Endothelial cell (in vitro differentiated cells): ENCODE results near the gene RERE. TPM values are rescaled to one million over a fixed set of nuclear protein-coding genes. Genes with fewer than 3 reads are reported as not detected.
"Not testable (repeated sequence)": the region's sequence is repeated elsewhere in the genome, so short reads cannot be mapped to it uniquely, and the experiment has no call there.

ENCODE experiments used
- DNase-seq: peaks from one replicate; pipeline ENCODE4 v3.0.0; 2021; ENCODE audit warnings: low spot score
- H3K27ac Mint-ChIP-seq: one replicate; pipeline ENCODE4 v1.8.0; 2021; ENCODE audit warnings: mixed read lengths, inconsistent platforms; ENCODE audit not compliant: unreplicated experiment
- H3K27me3 Mint-ChIP-seq: one replicate; pipeline ENCODE4 v1.8.0; 2021; ENCODE audit warnings: mild to moderate bottlenecking, moderate library complexity, mixed read lengths, inconsistent platforms; ENCODE audit not compliant: unreplicated experiment
- H3K36me3 Mint-ChIP-seq: one replicate; pipeline ENCODE4 v1.8.0; 2021; ENCODE audit warnings: mild to moderate bottlenecking, low read depth, mixed read lengths, inconsistent platforms; ENCODE audit not compliant: unreplicated experiment
- H3K4me1 Mint-ChIP-seq: one replicate; pipeline ENCODE4 v1.8.0; 2021; ENCODE audit warnings: mild to moderate bottlenecking, mixed read lengths, inconsistent platforms; ENCODE audit not compliant: unreplicated experiment
- H3K4me3 Mint-ChIP-seq: one replicate; pipeline ENCODE4 v1.8.0; 2021; ENCODE audit warnings: mild to moderate bottlenecking, mixed read lengths, inconsistent platforms; ENCODE audit not compliant: unreplicated experiment
- H3K9me3 Mint-ChIP-seq: one replicate; pipeline ENCODE4 v1.8.0; 2021; ENCODE audit warnings: mixed read lengths, inconsistent platforms; ENCODE audit not compliant: unreplicated experiment
- total RNA-seq: library from RNA; stranded (reverse); fragmentation: NEBNext Ultra II Directional; extraction: Animal tissue kit (Norgen Biotek cat#: 25700); gene quantifications from one replicate; pipeline ENCODE4 v1.2.1, GENCODE V29; 2021; ENCODE audit not compliant: unreplicated experiment
- TF ChIP-seq, protein P1 (sequence below): fragments of 200-600 bp; sonication (generic); IDR thresholded peaks from one replicate; pipeline ENCODE4 v1.5.0; 2021; ENCODE audit warnings: antibody characterized with exemption; ENCODE audit not compliant: unreplicated experiment

RERE gene
- total RNA-seq, 1 donor from 2014 or later: 115 TPM

DNA sequence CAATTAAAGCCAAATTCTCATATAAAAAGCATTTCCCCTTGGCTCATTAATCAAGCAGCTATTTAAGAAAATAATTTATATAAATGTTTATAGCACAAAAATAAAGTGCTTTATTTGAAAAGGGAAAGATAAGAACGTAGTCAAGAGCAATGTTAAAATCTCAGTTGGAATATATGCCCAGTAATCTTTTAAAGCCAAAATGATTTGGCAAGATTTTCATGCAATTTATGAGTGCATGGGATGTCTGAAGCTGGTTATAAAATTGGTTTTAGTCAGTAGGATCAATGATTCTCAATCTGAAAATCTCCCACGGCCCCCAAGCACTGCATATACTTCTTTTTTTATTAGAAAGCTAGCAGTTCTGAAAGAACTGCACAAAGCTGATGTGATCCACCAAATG lies 188.8 kb downstream of the RERE start:
- TF ChIP-seq, protein P1, sequence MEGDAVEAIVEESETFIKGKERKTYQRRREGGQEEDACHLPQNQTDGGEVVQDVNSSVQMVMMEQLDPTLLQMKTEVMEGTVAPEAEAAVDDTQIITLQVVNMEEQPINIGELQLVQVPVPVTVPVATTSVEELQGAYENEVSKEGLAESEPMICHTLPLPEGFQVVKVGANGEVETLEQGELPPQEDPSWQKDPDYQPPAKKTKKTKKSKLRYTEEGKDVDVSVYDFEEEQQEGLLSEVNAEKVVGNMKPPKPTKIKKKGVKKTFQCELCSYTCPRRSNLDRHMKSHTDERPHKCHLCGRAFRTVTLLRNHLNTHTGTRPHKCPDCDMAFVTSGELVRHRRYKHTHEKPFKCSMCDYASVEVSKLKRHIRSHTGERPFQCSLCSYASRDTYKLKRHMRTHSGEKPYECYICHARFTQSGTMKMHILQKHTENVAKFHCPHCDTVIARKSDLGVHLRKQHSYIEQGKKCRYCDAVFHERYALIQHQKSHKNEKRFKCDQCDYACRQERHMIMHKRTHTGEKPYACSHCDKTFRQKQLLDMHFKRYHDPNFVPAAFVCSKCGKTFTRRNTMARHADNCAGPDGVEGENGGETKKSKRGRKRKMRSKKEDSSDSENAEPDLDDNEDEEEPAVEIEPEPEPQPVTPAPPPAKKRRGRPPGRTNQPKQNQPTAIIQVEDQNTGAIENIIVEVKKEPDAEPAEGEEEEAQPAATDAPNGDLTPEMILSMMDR: no peak
- no peaks in the 10 kb centered on the region for H3K36me3 Mint-ChIP-seq
- no peaks in the 10 kb centered on the region for H3K27me3 Mint-ChIP-seq
- H3K9me3 Mint-ChIP-seq: no peaks in the 10 kb centered on the region
- no peak for DNase-seq
- peaks cover 44% of the 10 kb centered on the region for H3K4me1 Mint-ChIP-seq
- no peak overlapping the region for H3K27ac Mint-ChIP-seq
- H3K4me3 Mint-ChIP-seq: no peak overlapping the region

GRCh38 chr1:8627728-8628127 lies 189.7 kb downstream of the RERE start:
- no peaks in the 10 kb centered on the region for H3K9me3 Mint-ChIP-seq
- TF ChIP-seq, protein P1: no peak
- no peaks in the 10 kb centered on the region for H3K36me3 Mint-ChIP-seq
- no peak overlapping the region for H3K4me3 Mint-ChIP-seq
- peak overlapping the region; percentile 65 for H3K27ac Mint-ChIP-seq
- no peak for DNase-seq
- peaks cover 44% of the 10 kb centered on the region for H3K4me1 Mint-ChIP-seq
- H3K27me3 Mint-ChIP-seq: no peaks in the 10 kb centered on the region

DNA sequence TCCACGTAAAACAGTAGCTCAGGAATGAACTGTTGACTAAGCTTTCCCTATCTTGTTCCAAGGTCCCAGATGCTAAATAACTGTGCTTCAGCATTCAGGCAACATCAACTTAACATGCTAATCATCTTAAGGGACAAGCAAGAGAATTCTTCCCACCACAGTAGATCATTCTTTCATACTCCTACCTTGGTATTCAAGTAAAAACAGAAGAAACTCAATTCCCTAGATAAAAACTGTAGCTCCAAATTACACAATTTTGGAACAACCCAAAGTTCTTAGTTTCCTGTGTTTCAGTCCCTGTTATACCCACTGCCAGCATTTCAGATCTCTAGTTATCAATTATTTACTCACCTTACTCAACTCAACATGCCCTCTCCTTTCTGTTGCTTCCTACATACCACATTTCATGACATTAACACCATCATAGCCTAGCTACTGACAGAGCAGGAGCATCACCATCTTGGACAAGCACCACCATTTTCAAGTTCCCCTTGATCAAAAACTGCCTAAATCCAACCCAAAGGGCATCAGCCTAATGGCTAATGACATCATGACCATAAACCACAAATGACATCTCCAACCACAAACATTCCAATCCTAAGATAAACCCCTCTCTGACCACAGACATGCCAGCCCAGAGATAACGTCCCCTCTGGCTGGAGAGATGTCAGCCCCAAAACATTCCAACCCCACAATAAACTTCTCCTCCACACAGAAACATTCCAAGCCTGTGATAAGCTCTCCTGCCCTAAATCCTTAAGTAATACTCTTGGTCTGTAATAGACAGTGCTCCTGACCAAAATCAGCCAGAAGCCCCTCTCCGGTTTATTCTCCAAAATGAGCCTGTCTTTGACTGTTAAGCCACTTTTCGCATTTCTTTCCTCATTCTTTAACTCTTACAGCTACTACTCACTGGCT lies 191.2 kb downstream of the RERE start:
- TF ChIP-seq, protein P1: no peak
- Mint-ChIP-seq H3K36me3 (no peaks in the 10 kb centered on the region), H3K9me3 (no peaks in the 10 kb centered on the region), H3K4me3 (no peak overlapping the region), H3K4me1 (peaks cover 41% of the 10 kb centered on the region), H3K27me3 (no peaks in the 10 kb centered on the region), H3K27ac (peak overlapping the region; percentile 10)
- DNase-seq: no peak

DNA sequence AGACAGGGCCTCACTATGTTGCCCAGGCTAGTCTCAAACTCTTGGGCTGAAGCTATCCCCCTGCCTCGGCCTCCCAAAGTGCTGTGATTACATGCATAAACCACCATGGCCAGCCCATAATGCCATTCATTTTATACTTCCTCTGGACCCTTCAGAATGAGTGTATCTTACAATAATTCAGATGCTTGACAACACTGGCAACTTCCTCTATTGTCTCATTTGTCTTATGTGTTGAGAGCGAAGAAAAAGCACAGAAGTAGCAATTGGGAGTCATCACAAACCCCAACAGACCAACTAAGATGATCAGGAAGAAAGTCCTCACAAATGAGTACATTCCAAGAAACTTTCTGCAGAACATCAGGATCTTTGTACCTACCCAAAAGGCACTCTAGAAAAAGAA lies 191.9 kb downstream of the RERE start:
- TF ChIP-seq, protein P1: no peak
- DNase-seq: no peak
- Mint-ChIP-seq H3K9me3 (no peaks in the 10 kb centered on the region), H3K4me1 (peaks cover 47% of the 10 kb centered on the region), H3K36me3 (no peaks in the 10 kb centered on the region), H3K27me3 (no peaks in the 10 kb centered on the region), H3K4me3 (no peak overlapping the region), H3K27ac (no peak overlapping the region)

DNA sequence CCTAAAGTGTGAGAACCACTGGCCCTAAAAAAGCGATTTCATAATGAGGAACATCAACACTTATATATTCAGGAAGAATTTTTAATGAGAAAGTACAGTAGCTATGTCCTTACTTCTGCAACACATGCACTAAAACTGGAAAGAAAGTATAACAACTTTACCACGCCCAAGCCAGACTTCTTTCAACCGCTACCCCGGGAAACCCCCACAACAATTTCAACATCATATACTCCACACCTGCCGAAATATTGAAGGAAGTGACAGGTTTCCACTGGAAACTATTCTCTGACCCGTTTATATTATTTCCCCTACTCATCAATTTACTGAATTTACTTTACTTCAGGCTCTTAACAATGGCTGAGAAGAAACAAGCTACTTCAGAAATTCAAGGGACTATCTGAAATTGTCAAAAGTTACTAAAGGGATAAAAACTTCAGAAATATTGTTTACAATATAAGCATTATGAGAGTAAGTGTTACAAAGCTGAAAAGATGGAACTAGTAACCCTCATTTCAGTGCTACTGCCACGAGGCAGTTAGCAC lies 193.7 kb downstream of the RERE start:
- peaks cover 40% of the 10 kb centered on the region for H3K4me1 Mint-ChIP-seq
- DNase-seq, H3K27me3 Mint-ChIP-seq, H3K36me3 Mint-ChIP-seq, H3K4me3 Mint-ChIP-seq, H3K9me3 Mint-ChIP-seq, H3K27ac Mint-ChIP-seq: not testable (repeated sequence)

- H3K4me1 Mint-ChIP-seq: peaks cover 31% of the 10 kb centered on the region
- not testable (repeated sequence) for H3K27ac Mint-ChIP-seq, H3K27me3 Mint-ChIP-seq, H3K4me3 Mint-ChIP-seq, DNase-seq, H3K9me3 Mint-ChIP-seq, H3K36me3 Mint-ChIP-seq
Measured at GRCh38 chr1:8621785-8622348, 195.6 kb downstream of the RERE start.

DNA sequence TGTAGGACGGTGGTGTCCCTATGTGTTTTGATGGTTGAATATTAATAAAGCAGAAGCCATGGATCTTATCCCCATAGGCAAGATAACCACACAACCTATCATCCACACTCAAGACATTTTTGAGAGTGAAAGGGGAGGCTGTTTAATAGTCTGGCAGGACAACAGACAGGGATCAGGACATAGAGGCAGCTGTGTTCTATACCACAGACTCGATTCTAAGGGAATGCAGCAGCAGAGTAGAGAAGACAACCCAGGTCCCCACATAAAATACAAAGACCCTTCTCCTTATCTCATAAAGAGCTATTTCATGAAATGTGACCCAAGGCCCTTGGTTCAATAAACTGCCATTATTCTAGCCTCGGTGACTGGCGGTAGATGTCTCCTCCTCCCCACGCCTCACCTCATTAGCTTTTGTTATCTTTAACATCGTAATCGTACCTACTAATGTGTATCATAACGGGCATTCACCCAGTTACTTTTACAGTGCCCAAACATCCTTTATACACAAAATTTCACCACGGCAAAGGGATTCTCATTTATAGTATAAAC lies 196.3 kb downstream of the RERE start:
- not testable (repeated sequence) for H3K27ac Mint-ChIP-seq, H3K9me3 Mint-ChIP-seq, DNase-seq, H3K36me3 Mint-ChIP-seq, H3K27me3 Mint-ChIP-seq, H3K4me3 Mint-ChIP-seq
- peaks cover 23% of the 10 kb centered on the region for H3K4me1 Mint-ChIP-seq

DNA sequence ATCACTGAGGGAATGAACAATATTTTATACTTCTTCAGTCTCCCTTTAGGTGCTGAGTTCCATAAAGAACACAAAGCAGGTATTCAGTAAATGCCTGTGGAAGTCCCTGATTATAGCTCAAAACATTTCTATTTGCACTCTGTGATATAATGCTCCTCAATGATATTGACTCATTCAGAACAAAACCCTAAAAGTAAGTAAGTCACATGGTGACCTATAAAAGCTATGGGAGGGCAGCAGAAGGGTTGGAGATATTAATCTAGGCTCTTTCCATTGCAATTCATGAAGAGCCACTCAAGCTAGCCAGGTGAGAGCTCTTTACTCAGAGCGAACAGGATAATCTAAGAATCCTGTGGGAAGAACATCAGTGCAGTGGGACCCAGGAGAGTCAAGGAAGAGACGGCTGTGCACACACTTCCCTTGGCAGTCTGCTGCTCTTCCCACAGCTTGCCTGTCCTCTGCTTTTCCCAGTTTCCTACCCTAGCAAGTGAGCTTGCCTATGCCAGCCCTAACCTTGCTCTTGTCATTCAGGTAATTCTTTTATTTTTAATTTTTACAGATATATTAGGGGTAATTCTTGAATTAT lies 197.4 kb downstream of the RERE start:
- H3K27me3 Mint-ChIP-seq, DNase-seq, H3K36me3 Mint-ChIP-seq, H3K4me3 Mint-ChIP-seq, H3K9me3 Mint-ChIP-seq: not testable (repeated sequence)
- H3K4me1 Mint-ChIP-seq: peaks cover 15% of the 10 kb centered on the region
- peak overlapping the region; percentile 36 for H3K27ac Mint-ChIP-seq
